Kidney epithelial cell (primary cell): Measurements from ENCODE around the gene CNGB1. TPM values are rescaled to one million over a fixed set of nuclear protein-coding genes. Genes with fewer than 3 reads are reported as not detected.
"Not testable (repeated sequence)": the region's sequence is repeated elsewhere in the genome, so short reads cannot be mapped to it uniquely, and the experiment has no call there.

Experiments
- DNase-seq: peaks from one replicate; pipeline ENCODE4 v3.0.0-alpha.2; 2010; ENCODE audit warnings: low read depth
- H3K27me3 ChIP-seq: 2 replicates; pipeline ENCODE4 v1.6.0; 2011; ENCODE audit warnings: low read length; ENCODE audit not compliant: control insufficient read depth, insufficient read depth
- H3K36me3 ChIP-seq: 2 replicates; pipeline ENCODE4 v1.5.1; 2011; ENCODE audit warnings: low read length; ENCODE audit not compliant: control insufficient read depth, insufficient read depth
- H3K4me3 ChIP-seq: 2 replicates; pipeline ENCODE4 v1.5.1; 2011; ENCODE audit warnings: low read depth, mild to moderate bottlenecking, control low read depth, low read length
- total RNA-seq: library from RNA; depleted of rRNA; stranded (reverse); fragments of >200 nt; gene quantifications from 2 replicates; pipeline ENCODE4 v1.2.3, GENCODE V29; 2015
- TF ChIP-seq, protein P1 (sequence below): IDR thresholded peaks from 2 replicates; pipeline ENCODE4 v1.5.1; 2011; ENCODE audit warnings: mild to moderate bottlenecking, moderate library complexity, low read length, control low read depth, inconsistent platforms; ENCODE audit not compliant: insufficient read depth, poor library complexity, severe bottlenecking

Gene CNGB1
- total RNA-seq, 1 donor from 2014 or later: not detected

DNA sequence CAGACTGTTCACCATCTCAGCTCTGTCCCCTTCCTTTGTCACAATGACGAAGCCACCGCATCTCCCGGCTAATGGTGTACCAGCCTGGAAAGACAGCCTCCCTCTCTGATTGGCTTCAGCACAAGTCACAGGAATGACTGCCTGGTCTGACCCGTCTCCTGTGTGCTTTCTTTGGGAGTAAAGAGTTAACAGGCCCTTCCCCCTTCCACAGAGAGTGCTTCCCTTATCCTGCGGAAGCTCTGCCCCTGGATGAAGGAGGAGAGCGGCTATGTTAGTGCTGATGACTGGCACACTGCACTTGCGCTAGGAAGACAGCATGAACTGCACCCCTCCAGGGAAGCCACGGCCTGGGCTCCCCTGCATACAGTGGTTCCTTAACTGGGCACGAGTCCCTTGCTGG is 41.6 kb upstream of the CNGB1 start:
- TF ChIP-seq, protein P1, sequence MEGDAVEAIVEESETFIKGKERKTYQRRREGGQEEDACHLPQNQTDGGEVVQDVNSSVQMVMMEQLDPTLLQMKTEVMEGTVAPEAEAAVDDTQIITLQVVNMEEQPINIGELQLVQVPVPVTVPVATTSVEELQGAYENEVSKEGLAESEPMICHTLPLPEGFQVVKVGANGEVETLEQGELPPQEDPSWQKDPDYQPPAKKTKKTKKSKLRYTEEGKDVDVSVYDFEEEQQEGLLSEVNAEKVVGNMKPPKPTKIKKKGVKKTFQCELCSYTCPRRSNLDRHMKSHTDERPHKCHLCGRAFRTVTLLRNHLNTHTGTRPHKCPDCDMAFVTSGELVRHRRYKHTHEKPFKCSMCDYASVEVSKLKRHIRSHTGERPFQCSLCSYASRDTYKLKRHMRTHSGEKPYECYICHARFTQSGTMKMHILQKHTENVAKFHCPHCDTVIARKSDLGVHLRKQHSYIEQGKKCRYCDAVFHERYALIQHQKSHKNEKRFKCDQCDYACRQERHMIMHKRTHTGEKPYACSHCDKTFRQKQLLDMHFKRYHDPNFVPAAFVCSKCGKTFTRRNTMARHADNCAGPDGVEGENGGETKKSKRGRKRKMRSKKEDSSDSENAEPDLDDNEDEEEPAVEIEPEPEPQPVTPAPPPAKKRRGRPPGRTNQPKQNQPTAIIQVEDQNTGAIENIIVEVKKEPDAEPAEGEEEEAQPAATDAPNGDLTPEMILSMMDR: no peak
- Histone ChIP-seq H3K36me3 (peaks cover 2% of the 10 kb centered on the region), H3K27me3 (no peaks in the 10 kb centered on the region), H3K4me3 (no peak overlapping the region)
- no peak for DNase-seq

DNA sequence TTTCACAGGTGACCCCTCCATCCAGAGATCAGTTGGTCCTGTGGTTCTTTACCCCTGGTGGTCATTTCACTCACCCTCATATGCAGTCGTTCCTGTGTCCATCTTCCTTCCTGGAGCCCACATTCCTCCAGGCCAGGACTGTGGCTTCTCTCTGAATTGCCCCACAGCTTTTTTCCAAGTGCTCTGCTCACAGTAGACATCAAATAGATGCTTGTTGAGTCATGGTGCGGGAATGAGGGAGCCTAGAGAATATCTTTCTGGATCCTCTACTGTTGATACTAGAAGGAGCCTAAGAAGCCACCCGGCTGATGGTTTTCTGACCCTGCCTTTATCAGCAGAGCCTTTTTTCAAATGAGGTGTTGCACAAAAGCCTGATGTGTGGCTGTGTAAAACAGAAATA is 40.7 kb upstream of the CNGB1 start:
- no peak for DNase-seq
- TF ChIP-seq, protein P1: no peak
- H3K36me3 ChIP-seq: peaks cover 2% of the 10 kb centered on the region

DNA sequence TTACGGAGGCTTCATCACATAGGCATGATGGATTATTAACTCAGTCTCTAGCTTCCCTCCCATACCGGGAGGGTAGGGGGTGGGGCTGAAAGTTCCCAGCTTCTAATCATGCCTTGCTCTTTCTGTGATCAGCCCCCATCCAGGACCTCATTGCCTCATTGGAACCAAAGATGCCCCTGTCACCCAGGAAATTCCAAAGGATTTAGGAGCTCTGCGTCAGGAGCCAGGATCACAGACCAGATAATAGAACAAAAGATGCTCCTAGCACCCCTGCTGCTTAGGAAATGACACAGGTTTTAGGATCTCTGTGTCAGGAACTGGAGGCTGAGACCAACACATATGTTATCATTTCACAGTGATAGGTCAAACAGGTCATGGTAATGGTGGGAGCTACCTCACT is 40.0 kb upstream of the CNGB1 start:
- DNase-seq: no peak
- Histone ChIP-seq H3K36me3 (peaks cover 2% of the 10 kb centered on the region), H3K27me3 (no peaks in the 10 kb centered on the region), H3K4me3 (no peak overlapping the region)
- TF ChIP-seq, protein P1: no peak

More for the DNA sequence above, 40.7 kb upstream of the CNGB1 start:
- Histone ChIP-seq H3K27me3 (no peaks in the 10 kb centered on the region), H3K4me3 (no peak overlapping the region)

- TF ChIP-seq, protein P1: no peak
- H3K36me3 ChIP-seq: peaks cover 2% of the 10 kb centered on the region
These were observed 39.0 kb upstream of the CNGB1 start for GRCh38 chr16:58009856-58010416.

DNA sequence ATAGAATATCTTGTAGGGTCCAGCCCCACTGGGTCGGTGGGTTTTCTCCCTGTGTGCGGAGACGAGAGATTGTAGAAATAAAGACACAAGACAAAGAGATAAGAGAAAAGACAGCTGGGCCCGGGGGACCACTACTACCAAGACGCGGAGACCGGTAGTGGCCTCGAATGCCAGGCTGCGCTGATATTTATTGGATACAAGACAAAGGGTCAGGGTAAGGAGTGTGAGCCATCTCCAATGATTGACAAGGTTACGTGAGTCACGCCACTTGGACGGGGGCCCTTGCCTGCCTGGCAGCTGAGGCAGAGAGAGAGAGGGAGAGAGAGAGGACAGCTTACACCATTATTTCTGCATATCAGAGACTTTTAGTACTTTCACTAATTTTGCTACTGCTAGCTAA is 33.8 kb upstream of the CNGB1 start:
- DNase-seq, H3K36me3 ChIP-seq, H3K4me3 ChIP-seq, H3K27me3 ChIP-seq: not testable (repeated sequence)

More at GRCh38 chr16:58009856-58010416, 39.0 kb upstream of the CNGB1 start:
- Histone ChIP-seq H3K4me3 (no peak overlapping the region), H3K27me3 (no peaks in the 10 kb centered on the region)
- no peak for DNase-seq

GRCh38 chr16:58002936-58003335 is 32.0 kb upstream of the CNGB1 start:
- DNase-seq: no peak
- TF ChIP-seq, protein P1: no peak
- Histone ChIP-seq H3K27me3 (no peaks in the 10 kb centered on the region), H3K36me3 (peaks cover 1% of the 10 kb centered on the region), H3K4me3 (no peak overlapping the region)
